Eye (tissue), 1 donor: ENCODE results near the gene LRRTM4.
"Not testable (repeated sequence)": the region's sequence is repeated elsewhere in the genome, so short reads cannot be mapped to it uniquely, and the experiment has no call there.

Experiments
- DNase-seq: peaks from one replicate; pipeline ENCODE4 v3.0.0-alpha.2; 2015

Gene LRRTM4

GRCh38 chr2:77309725-77310124, 212.5 kb downstream of the LRRTM4 start:
- DNase-seq = no peak

DNA sequence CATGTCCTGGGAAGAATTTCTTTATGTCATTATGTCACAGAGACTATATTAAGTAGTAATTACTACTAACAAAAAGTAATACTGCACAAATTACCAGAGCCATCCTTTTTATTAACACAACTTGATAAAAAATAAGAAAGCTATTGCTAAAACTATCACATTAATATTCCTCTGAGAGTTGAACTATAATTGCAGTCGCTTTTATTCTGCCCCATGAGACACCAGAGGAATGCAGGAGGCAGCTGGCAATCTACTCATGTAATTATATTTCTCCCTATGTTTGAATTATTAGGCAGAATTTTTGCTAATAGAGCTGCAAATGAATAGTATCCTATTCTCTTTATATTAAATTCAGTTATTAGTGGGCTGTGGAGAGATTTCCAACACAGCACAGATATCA, 220.7 kb downstream of the LRRTM4 start:
- no peak for DNase-seq

GRCh38 chr2:77296791-77297190, 225.4 kb downstream of the LRRTM4 start:
- DNase-seq = no peak

DNA sequence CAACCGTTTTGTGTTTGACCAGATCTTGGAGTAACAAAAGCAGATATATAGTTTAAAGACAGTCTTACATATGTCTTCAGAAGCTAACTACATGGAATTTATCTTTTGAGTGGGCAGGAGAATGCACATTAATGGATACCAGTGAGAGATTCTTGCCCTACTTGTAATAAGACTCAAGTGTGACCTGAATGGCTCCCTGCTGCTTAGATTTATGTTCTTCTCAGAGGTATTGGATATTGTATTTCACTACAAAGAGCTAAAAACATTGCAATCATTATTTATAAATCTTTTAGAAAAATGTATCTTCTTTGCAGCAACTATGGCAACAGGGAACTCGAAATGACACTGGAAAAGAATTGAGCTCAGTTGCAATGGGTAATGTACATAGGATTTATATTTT, 227.7 kb downstream of the LRRTM4 start:
- no peak for DNase-seq

DNA sequence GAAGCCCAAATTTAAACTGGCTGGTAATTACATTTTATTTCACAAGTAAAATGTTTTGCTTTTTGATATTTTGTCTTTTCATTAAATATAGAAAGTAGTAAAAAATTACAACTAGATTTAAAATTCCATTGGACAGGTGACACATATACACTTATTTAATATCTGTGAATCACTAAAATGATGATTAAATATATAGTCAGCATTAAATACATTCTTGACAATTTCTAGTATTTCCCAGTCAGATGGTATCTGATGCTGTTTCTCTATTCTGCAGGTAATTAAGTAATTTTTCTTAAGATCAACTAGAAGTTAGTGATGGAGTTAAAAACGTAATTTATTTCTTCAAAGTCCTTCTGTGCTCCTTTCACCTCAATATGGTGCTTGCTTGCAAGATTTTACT, 237.8 kb downstream of the LRRTM4 start:
- no peak for DNase-seq

- DNase-seq = no peak
Observed at GRCh38 chr2:77271262-77271661, 250.9 kb downstream of the LRRTM4 start.

- no peak for DNase-seq
Observed at GRCh38 chr2:77270433-77270832, 251.7 kb downstream of the LRRTM4 start.

- DNase-seq = no peak
Observed at GRCh38 chr2:77268626-77269025, 253.6 kb downstream of the LRRTM4 start.

- DNase-seq = no peak
Observed at GRCh38 chr2:77232909-77233425, 289.2 kb downstream of the LRRTM4 start.

GRCh38 chr2:77228391-77228790, 293.8 kb downstream of the LRRTM4 start:
- DNase-seq = peak; percentile 73

GRCh38 chr2:77210725-77211124, 311.5 kb downstream of the LRRTM4 start:
- no peak for DNase-seq

GRCh38 chr2:77207331-77207730, 314.8 kb downstream of the LRRTM4 start:
- no peak for DNase-seq

DNA sequence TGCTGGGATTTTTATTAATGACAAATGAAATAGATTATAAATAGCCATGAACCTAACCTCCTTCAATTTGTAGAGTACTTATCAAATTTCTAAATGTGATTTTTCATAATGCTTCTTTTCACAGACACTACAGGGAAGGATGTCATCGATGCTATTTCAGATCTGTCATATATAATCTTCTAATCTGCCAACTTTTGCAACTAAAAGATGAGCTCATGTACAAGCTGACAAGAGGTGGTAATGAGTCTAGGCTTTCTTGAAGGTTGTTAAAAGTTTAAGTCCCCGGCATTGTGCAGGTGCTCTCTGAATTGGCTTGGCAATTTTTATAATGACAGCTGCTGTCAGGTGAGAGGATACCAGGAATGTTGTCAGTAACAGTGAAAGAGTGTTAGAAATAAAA, 320.4 kb downstream of the LRRTM4 start:
- no peak for DNase-seq

DNA sequence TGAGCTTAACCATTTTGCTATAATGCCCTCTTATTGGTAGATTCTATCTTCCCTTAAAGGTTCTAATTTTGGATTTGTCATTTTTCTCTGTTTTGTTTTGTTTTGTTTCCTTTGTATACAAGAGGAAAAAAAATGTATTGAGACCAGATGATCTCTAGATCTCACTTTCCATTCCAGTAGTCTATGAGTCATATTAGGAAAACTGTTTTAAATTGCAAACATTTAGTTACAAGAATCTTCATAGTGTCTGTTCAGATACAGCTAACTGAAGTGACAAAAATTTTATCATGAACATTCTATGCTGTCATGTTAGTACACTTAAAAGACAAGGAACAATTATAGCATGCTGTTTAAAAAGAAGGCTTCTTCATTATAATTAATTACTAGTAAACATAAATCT, 322.8 kb downstream of the LRRTM4 start:
- no peak for DNase-seq

GRCh38 chr2:77193858-77194448, 328.2 kb downstream of the LRRTM4 start:
- no peak for DNase-seq

GRCh38 chr2:77192811-77193289, 329.3 kb downstream of the LRRTM4 start:
- DNase-seq = no peak

DNA sequence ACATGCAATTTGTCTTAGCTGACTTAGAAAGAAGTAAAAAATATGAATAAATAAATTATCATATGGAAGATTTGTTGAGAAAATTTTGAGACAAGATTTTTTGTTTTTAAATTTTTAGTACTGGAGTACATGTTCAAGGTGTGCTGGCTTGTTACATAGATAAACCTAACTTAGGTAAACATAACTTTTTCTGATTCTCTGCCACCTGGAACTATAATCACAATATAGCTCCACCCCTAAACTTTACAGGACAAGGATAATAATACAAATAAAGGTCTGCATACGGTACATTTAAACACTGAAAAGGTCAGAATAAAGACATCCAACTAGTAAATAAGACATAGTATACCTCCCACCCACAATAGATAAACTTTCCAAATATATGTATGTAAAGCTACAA, 330.5 kb downstream of the LRRTM4 start:
- no peak for DNase-seq

GRCh38 chr2:77190721-77191346, 331.3 kb downstream of the LRRTM4 start:
- no peak for DNase-seq

DNA sequence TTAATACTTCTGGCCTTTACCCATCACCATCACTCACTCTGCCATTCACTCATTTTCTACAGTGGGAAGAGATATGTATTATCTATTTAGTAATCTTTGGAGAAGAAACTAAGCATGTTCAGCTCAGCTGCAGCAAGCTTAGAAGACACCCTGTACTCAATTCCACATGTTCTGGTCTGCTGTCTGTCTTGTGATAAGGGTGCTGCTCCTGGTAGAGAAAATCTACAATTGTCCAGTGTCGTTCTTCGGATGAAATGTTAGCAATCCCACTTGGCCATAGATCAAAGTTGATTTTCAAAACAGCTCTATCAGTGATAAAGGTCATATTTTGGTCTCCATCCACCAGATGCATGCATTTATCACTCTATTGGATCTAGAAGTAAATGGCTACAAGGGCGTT, 337.1 kb downstream of the LRRTM4 start:
- DNase-seq = no peak

DNA sequence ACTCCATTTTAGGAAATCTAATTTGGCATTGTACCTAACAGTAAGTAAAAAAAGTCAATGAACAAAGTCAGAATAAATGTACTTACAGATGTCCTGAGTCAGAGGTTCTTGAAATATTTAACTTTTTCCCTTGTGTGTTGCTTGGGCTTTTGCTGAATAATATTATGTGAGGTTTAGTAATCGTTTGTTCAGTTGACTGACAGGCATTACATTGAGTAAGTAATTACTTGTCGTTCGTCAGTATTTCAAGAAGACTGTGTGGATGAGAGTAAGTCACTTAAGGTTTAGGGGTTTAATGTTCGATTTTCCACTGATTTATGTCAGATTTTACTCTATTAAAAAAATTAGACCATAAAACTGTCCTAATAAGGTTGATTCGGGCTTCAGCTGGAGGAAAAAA, 342.9 kb downstream of the LRRTM4 start:
- DNase-seq = no peak

DNA sequence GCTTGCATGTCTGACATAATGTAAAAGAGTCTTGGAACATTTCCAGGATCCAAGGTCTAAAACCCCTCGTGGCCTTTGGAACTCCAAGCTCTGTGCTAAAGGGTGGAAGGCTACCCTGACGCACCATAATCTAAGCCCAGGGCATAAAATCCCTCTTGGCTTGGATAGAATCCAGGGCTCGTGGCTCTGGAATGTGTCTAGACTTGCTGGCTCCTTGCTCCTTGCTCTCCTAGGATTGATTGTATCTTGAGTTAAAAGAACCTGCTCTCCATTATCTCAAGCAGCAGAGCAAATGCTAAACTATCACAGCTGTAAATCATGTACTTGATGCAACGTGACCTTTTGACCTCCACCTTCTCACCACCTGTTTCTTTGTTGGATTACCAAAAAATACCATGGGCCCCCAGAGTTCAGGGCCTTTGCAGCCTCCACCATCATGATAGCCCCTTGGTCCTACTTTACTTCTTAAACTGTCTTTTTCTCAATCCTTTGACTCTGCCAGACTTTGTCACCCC, 346.9 kb downstream of the LRRTM4 start:
- DNase-seq = not testable (repeated sequence)

- no peak for DNase-seq
Observed at GRCh38 chr2:77169426-77169825, 352.8 kb downstream of the LRRTM4 start.

DNA sequence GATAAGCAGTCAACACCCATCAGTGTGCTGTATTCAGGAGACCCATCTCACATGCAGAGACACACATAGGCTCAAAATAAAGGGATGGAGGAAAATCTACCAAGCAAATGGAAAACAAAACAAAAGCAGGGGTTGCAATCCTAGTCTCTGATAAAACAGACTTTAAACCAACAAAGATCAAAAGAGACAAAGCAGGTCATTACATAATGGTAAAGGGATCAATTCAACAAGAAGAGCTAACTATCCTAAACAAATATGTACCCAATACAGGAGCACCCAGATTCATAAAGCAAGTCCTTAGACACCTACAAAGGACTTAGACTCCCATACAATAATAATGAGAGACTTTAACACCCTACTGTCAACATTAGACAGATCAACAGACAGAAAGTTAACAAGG, 358.2 kb downstream of the LRRTM4 start:
- not testable (repeated sequence) for DNase-seq

- no peak for DNase-seq
Observed at GRCh38 chr2:77161009-77161408, 361.2 kb downstream of the LRRTM4 start.

GRCh38 chr2:77156599-77156998, 365.6 kb downstream of the LRRTM4 start:
- DNase-seq = no peak
